ENCODE results near the gene DYNC1I1.

DNA sequence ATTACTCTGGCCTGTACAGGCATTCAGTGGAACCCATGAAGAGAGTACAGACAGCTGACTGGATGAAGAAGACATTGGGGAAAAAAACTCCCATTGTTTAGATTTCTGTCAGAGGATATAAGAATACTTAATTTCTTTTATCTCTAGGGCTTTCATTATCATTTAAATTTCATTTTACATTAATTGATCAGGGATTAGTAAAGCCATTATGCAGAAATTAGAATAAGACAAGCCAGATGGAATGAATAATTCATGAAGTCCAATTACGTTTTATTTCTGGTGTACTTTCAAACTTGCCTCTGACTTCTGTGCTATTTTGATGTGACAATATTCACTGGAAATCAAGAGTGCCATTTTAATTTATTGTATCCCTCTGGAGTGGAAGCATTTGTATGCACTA lies 302.5 kb downstream of the DYNC1I1 start:
- no peak for TF ChIP-seq EZH2 (IDR thresholded peaks at IDR 0.05; ENCODE audit: insufficient read depth, poor library complexity, severe bottlenecking)
- TF ChIP-seq EZH2phosphoT487 (IDR thresholded peaks at IDR 0.05; ENCODE audit: insufficient read depth, low read depth) = no peak
